Jurkat, Clone E6-1 (cell line): ENCODE results near the gene SLC9A1.
"Not testable (repeated sequence)": the region's sequence is repeated elsewhere in the genome, so short reads cannot be mapped to it uniquely, and the experiment has no call there.

Source experiments
- DNase-seq: peaks from one replicate; pipeline ENCODE4 v3.0.0-alpha.2; 2011; ENCODE audit warnings: low read depth, low spot score
- H3K4me3 ChIP-seq: 2 replicates; pipeline ENCODE4 v1.5.1; 2011; ENCODE audit warnings: mild to moderate bottlenecking, low read length, control low read depth, moderate library complexity

SLC9A1 gene

GRCh38 chr1:27137544-27138075 is 17.3 kb downstream of the SLC9A1 start:
- H3K4me3 ChIP-seq = no peak overlapping the region
- DNase-seq = no peak

- DNase-seq = peak; percentile 48
- H3K4me3 ChIP-seq = peak overlapping the region; percentile 9; the same call in 1 of the 2 replicates
Measured at GRCh38 chr1:27136998-27137542, 17.9 kb downstream of the SLC9A1 start.

- DNase-seq = no peak
- no peak overlapping the region for H3K4me3 ChIP-seq
Measured at GRCh38 chr1:27136236-27136551, 18.7 kb downstream of the SLC9A1 start.

GRCh38 chr1:27135541-27136235 is 19.2 kb downstream of the SLC9A1 start:
- no peak for DNase-seq
- no peak overlapping the region for H3K4me3 ChIP-seq

- no peak for DNase-seq
- H3K4me3 ChIP-seq = no peak overlapping the region
Measured at GRCh38 chr1:27133991-27134390, 20.9 kb downstream of the SLC9A1 start.

- DNase-seq = no peak
- H3K4me3 ChIP-seq = no peak overlapping the region
Measured at GRCh38 chr1:27133158-27133557, 21.8 kb downstream of the SLC9A1 start.

GRCh38 chr1:27132624-27133023 is 22.3 kb downstream of the SLC9A1 start:
- no peak for DNase-seq
- no peak overlapping the region for H3K4me3 ChIP-seq

GRCh38 chr1:27132147-27132546 is 22.8 kb downstream of the SLC9A1 start:
- DNase-seq = no peak
- H3K4me3 ChIP-seq = no peak overlapping the region

- no peak for DNase-seq
- H3K4me3 ChIP-seq = no peak overlapping the region
Measured at GRCh38 chr1:27130798-27131197, 24.1 kb downstream of the SLC9A1 start.

GRCh38 chr1:27129225-27129624 is 25.7 kb downstream of the SLC9A1 start:
- DNase-seq = no peak

GRCh38 chr1:27127419-27127818 is 27.5 kb downstream of the SLC9A1 start:
- no peak overlapping the region for H3K4me3 ChIP-seq
- no peak for DNase-seq

More at GRCh38 chr1:27129225-27129624, 25.7 kb downstream of the SLC9A1 start:
- H3K4me3 ChIP-seq = no peak overlapping the region

- DNase-seq = no peak
- H3K4me3 ChIP-seq = no peak overlapping the region
Measured at GRCh38 chr1:27126391-27126790, 28.5 kb downstream of the SLC9A1 start.

GRCh38 chr1:27125125-27125524 is 29.8 kb downstream of the SLC9A1 start:
- DNase-seq, H3K4me3 ChIP-seq: not testable (repeated sequence)

GRCh38 chr1:27124405-27124804 is 30.5 kb downstream of the SLC9A1 start:
- no peak overlapping the region for H3K4me3 ChIP-seq
- no peak for DNase-seq

- no peak for DNase-seq
Measured at GRCh38 chr1:27122652-27123051, 32.3 kb downstream of the SLC9A1 start.

GRCh38 chr1:27120854-27121253 is 34.1 kb downstream of the SLC9A1 start:
- DNase-seq = no peak
- H3K4me3 ChIP-seq = no peak overlapping the region

More at GRCh38 chr1:27122652-27123051, 32.3 kb downstream of the SLC9A1 start:
- no peak overlapping the region for H3K4me3 ChIP-seq

GRCh38 chr1:27118440-27118689 is 36.6 kb downstream of the SLC9A1 start:
- H3K4me3 ChIP-seq = no peak overlapping the region
- no peak for DNase-seq

- no peak for DNase-seq
Measured at GRCh38 chr1:27117733-27118439, 37.0 kb downstream of the SLC9A1 start.

GRCh38 chr1:27116697-27117096 is 38.2 kb downstream of the SLC9A1 start:
- no peak overlapping the region for H3K4me3 ChIP-seq
- DNase-seq = no peak

More at GRCh38 chr1:27117733-27118439, 37.0 kb downstream of the SLC9A1 start:
- no peak overlapping the region for H3K4me3 ChIP-seq

GRCh38 chr1:27116232-27116631 is 38.7 kb downstream of the SLC9A1 start:
- no peak for DNase-seq
- H3K4me3 ChIP-seq = no peak overlapping the region
